GM12801 (cell line): ENCODE results near the gene FAM20B.

ENCODE experiments used
- CTCF ChIP-seq: IDR thresholded peaks from one replicate; pipeline ENCODE4 v1.5.1; 2011; ENCODE audit warnings: control low read depth; ENCODE audit not compliant: insufficient read length; ENCODE audit errors: extremely low read depth

The FAM20B gene

DNA sequence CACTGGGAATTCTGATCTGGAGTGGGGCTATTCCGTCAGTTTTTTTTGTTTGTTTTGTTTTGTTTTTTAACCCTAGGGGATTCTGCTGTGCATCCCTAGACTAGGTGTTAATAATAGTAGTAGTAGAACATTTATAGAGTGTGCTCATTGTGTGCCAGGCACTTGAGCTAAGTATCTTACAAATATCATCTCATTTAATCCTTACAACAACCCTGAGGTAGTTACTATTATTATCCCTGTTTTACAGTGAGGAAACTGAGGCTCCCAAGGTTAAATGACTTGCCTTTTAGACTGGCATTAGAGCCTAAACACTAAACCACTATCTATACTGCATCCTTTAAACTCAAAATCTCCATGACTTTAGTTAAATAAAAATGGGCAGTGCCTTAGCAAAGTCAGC lies 78.3 kb downstream of the FAM20B start:
- no peak for TF ChIP-seq CTCF

- TF ChIP-seq CTCF: no peak
Observed at GRCh38 chr1:179104611-179105250, 79.0 kb downstream of the FAM20B start.

DNA sequence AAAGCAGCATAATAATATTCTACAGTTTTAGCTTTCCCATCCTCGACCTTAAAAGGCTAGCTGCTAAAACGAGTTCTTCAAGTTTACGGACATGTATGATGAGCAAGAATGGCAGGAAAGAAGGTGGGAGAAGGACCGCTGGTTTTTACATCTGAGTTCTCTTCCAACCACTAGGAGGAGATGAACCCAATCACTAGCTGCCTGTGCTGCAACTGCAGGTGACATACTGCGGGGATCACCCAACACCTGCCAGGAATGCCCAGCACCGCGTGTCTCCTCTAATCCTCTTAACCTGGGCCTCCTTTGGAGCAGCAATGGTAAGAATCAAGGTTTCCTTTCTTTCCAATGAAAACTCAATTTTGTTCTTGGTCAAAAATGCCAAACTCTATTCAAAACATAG lies 79.7 kb downstream of the FAM20B start:
- TF ChIP-seq CTCF: no peak

DNA sequence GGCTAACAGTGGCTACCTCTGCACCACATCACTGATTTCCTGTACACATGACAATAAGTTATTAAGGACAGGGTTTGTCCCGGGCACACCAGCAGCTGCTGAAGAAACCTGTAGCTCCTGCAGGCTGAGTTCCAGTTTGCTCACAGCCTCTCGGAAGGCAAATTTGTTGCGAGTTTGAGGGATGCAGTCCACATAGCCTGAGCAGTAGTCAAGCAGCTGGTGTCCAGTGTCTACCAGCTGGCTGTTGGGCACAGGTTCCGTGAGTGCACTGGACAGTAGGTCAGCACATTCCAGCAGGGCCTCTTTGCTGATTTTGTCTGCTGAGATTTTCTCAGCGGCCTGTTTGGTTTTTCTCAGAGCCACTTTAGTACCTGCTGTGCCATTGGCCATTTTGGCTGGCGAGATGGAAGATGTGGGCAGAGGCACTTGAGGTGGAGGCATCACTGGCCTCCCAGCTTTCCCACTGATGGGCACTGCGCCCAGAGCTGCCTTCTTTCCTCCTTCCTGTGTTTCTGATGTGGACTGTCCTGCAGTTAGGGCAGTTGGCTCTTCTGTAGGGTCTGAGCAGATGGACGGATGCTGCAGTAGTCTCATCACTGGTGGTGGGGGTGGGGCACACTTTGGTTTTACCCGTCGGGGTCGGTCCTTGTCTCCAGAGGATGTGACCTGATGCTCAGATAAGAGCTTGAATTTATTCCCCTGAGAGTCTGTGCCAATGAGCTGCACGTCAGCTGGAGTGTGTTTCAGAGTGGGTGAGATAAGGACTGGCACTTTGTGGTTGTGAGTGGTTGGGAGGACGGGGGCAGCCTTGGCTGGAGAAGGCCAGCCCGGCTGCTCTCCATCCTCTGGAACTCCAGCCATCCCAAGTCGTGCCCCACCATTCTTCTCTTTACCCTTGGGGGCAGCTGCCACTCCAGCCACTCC lies 82.3 kb downstream of the FAM20B start:
- TF ChIP-seq CTCF: no peak

GRCh38 chr1:179108644-179109043 lies 83.0 kb downstream of the FAM20B start:
- no peak for TF ChIP-seq CTCF

DNA sequence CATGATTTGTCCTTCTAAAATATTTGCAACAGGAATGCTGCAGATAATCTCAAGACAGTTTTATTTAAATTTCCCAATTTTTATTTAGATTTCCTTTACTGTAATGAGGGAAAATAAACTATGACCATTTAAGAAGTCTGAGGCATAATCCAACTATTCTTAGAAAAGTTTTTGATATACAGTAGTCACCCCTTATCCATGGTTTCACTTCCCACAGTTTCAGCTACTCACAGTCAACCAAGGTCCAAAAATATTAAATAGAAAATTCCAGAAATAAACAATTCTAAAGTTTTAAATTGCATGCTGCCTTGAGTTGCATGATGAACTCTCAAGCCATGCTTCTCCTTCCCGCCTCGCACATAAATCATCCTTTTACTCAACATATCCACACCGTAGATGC lies 89.5 kb downstream of the FAM20B start:
- no peak for TF ChIP-seq CTCF

DNA sequence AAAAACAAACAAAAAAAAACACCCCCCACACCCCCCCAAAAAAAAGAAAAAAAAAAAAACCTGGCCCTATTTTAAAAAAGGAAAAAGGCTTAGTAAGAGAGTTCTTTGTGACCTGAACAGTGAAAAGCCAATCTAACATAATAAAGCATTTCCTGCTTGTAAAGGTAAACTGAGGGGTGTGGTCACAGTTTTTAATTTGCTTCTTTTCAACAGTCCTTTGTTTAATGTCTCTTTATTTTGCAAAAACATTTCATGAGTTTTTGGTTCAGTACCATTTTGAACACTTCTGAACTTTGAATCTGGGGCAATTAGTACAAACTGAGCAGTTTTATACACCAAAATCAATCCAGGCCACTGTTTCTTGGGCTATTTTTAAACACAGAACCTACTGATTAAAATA lies 93.8 kb downstream of the FAM20B start:
- no peak for TF ChIP-seq CTCF
